Thyroid gland (tissue), 4 donors: Measurements from ENCODE around the gene CACNA1G.

ENCODE experiments used
- POLR2A ChIP-seq, 2 donors: fragments of 450-650 bp; IDR thresholded peaks; one replicate each; pipeline ENCODE4 v1.6.1; 2017; ENCODE audit warnings: antibody characterized with exemption in 2 of 2, mild to moderate bottlenecking in 2 of 2, moderate library complexity in 1 of 2
- TF ChIP-seq, protein P1 (sequence below), 6 experiments: fragments of 200-600 bp in 3 of 6; fragments of 450-650 bp in 3 of 6; sonication (generic) in 3 of 6; IDR thresholded peaks; one replicate each; pipeline ENCODE4 v1.5.1; 2016 to 2019; ENCODE audit warnings: antibody characterized with exemption in 6 of 6, mild to moderate bottlenecking in 2 of 6, inconsistent platforms in 1 of 6, moderate library complexity in 1 of 6

DNA sequence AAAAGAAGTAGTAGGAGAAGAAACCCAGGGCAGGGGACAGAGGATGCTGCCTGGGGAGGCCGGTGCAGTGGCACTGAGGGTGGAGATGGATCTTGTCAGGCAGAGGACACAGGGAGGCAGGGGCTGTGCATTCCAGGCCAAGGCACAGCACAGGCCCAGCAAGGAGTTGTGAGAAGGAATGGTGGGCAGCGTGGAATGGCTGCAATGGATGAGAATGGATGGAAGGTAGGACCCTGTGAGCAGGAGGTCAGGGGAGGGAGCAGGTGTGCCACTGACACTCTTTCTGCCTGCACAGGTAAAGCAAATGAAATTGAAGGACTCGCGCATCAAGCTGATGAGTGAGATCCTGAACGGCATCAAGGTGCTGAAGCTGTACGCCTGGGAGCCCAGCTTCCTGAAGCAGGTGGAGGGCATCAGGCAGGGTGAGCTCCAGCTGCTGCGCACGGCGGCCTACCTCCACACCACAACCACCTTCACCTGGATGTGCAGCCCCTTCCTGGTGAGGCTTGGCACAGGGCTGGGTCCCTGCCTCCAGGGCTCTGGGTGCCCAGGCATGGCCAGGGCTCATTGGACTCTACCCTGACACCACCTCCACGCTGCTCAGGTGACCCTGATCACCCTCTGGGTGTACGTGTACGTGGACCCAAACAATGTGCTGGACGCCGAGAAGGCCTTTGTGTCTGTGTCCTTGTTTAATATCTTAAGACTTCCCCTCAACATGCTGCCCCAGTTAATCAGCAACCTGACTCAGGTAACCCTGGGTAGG lies 106.9 kb downstream of the CACNA1G start:
- TF ChIP-seq POLR2A (IDR thresholded peaks at IDR 0.05): no peak
- TF ChIP-seq, protein P1, sequence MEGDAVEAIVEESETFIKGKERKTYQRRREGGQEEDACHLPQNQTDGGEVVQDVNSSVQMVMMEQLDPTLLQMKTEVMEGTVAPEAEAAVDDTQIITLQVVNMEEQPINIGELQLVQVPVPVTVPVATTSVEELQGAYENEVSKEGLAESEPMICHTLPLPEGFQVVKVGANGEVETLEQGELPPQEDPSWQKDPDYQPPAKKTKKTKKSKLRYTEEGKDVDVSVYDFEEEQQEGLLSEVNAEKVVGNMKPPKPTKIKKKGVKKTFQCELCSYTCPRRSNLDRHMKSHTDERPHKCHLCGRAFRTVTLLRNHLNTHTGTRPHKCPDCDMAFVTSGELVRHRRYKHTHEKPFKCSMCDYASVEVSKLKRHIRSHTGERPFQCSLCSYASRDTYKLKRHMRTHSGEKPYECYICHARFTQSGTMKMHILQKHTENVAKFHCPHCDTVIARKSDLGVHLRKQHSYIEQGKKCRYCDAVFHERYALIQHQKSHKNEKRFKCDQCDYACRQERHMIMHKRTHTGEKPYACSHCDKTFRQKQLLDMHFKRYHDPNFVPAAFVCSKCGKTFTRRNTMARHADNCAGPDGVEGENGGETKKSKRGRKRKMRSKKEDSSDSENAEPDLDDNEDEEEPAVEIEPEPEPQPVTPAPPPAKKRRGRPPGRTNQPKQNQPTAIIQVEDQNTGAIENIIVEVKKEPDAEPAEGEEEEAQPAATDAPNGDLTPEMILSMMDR (IDR thresholded peaks at IDR 0.05): no peak
